Astrocyte of the cerebellum (primary cell): ENCODE results near the gene HSPBAP1.

Experiments used
- DNase-seq: peaks from one replicate; pipeline ENCODE4 v3.0.0-alpha.2; 2011; ENCODE audit warnings: low read depth
- H3K4me3 ChIP-seq: 2 replicates; pipeline ENCODE4 v1.5.1; 2011; ENCODE audit warnings: mild to moderate bottlenecking, low read depth, low read length, moderate library complexity
- CTCF ChIP-seq: IDR thresholded peaks from 2 replicates; pipeline ENCODE4 v1.5.1; 2012; ENCODE audit warnings: low read length, low read depth, moderate library complexity, mild to moderate bottlenecking; ENCODE audit errors: missing control alignments
- in situ Hi-C: cut with HindIII; loops from 2 replicates; pipeline ENCODE4 v1.10.0; 2017; ENCODE audit warnings: low sequenced_read_pairs

Gene HSPBAP1

GRCh38 chr3:122776675-122777468 lies 16.8 kb downstream of the HSPBAP1 start:
- H3K4me3 ChIP-seq, result no peak overlapping the region
- TF ChIP-seq CTCF, result no peak
- in situ Hi-C loops, result no loop called here
- no peak for DNase-seq

GRCh38 chr3:122774564-122774963 lies 19.1 kb downstream of the HSPBAP1 start:
- TF ChIP-seq CTCF, result no peak
- in situ Hi-C loops, result no loop called here
- no peak overlapping the region for H3K4me3 ChIP-seq
- DNase-seq, result no peak

GRCh38 chr3:122773944-122774509 lies 19.6 kb downstream of the HSPBAP1 start:
- TF ChIP-seq CTCF, result no peak
- in situ Hi-C loops, result no loop called here
- no peak for DNase-seq
- no peak overlapping the region for H3K4me3 ChIP-seq

GRCh38 chr3:122772827-122773226 lies 20.8 kb downstream of the HSPBAP1 start:
- no peak for TF ChIP-seq CTCF
- in situ Hi-C loops, result no loop called here
- no peak overlapping the region for H3K4me3 ChIP-seq
- DNase-seq, result no peak

GRCh38 chr3:122770521-122771202 lies 23.0 kb downstream of the HSPBAP1 start:
- TF ChIP-seq CTCF, result no peak
- no peak overlapping the region for H3K4me3 ChIP-seq
- no peak for DNase-seq
- in situ Hi-C loops, result no loop called here

GRCh38 chr3:122767540-122768372 lies 25.9 kb downstream of the HSPBAP1 start:
- H3K4me3 ChIP-seq, result no peak overlapping the region
- no peak for TF ChIP-seq CTCF
- in situ Hi-C loops, result no loop called here
- DNase-seq, result no peak
